GM21390 (cell line): Measurements from ENCODE around the gene SCAMP2.

Experiments used
- ATAC-seq: cut with Tn5 transposase; IDR thresholded peaks from one replicate; pipeline ENCODE4 v1.9.1; 2021; ENCODE audit not compliant: unreplicated experiment

SCAMP2 gene

DNA sequence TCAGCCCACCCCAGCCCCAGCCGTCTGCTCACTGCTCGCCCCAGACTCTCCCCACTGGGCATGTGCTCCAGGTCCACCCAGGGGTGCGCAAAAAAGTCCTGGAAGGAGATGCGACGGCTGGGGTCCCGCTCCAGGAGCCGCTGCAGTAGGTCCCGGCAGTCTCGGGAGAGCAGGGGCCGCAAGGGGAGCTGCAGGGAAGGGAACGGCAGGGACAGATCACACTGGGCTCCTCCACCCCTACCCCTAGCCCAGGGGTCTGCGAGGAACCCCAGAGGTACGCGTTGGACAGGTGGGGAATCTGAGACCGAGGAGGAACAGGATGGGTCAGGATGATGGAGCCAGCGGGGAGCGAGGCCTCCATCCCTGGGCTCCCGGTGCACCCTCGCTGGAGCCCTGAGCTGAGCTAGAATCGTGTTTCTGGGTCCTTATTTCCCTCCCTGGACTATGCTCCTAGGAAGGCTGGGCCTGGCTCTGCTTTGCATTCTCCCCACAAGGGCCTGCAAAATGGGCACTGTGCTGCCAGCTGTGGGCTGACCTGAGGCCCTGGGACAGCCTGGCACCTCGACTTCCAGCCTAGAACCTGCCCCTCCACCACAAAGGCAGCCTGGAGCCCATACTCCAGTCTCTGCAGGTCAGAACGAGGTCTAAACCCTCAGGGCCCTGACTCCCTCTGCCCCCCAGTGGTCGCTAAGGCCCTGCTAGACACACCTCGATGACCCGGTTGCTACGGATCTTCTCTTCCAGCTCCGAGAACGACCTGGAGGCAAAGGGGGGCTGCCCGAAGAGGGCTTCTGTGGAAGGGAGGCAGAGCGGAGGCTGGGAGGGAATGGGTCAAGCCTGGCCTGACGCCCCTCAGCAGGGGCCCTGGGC is 33.4 kb downstream of the SCAMP2 start:
- no peak for ATAC-seq

DNA sequence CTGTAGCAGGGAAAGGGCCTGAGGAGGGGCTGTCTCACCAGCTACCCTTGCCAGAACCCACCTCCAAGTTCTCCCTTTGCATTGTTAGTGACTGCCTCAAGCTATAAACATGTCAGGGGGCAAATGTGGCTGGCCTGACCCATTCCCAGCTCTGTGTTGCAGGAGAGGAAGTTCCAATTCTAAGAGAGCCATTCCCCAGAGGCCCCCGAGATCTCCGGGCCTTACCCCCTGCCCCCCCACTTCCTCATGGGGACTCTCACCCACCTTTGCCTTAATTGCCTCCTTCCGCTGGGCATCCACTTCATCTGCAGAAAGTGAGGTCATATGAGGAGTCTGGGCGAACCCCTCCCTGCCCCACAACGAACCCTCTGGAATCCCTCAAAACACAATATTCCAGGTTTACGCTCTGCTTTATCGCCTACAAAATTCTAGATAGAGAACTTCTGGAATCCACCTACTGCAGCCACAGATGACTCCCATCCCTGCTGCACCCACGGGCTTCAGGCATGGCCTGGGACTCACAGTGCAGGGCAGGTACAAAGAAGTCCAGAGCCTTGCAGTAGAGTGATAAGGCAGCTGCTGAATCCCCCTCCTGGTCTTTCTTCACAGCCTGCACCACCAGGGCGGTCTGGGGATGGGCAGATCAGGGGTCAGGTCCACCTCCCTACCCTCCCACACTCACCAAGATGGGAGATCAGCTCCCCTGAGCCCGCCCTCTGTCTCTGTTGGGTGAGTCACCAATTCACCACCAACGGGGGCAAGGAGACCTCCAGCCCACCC is 34.2 kb downstream of the SCAMP2 start:
- ATAC-seq = no peak

DNA sequence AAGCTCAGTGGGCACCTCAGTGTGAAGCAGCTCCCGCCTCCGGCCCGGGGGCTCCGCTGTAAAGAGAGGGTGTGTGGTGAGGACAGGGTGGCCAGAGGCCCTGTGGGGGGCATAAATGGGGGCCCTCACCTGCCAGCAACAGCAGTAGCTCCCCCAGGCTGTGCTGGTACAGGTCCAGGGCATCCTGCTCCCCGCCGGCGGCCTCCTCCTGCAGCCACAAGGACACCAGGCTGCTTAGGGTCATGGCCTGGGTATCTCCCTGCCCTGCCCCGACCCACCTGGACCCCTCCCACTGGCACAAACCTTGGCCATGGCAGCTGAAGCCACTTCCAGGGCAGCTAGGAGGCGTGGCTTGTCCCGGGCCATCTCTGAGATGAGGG is 35.0 kb downstream of the SCAMP2 start:
- ATAC-seq = no peak

DNA sequence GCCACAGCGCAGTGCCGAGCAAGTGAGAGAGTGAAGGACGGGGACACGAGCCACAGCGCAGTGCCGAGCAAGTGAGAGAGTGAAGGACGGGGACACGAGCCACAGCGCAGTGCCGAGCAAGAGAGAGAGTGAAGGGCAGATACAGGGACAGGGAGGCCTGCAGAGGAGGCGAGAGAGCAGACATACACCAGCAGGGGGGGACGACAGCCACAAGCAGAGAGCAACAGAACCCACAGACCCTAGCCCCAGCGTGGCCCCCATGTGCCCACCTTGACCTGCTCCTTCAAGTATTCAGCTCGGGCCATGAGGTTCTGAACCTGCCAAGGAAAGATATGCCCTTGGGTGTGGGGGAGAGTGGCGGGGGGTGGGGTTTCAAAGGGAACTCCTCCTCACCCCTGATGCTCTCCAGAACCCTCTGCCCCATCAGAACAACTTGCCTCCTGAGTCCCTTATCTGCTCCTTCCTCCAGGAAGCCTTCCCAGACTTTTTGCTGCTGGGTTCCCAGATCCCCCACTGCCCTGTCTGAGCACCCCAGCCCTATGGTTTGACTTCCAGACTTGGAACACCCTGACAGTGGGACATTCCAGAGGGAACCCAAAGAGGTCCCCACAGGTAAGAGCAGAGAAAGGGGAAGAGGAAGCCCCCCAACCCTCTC is 35.6 kb downstream of the SCAMP2 start:
- no peak for ATAC-seq

DNA sequence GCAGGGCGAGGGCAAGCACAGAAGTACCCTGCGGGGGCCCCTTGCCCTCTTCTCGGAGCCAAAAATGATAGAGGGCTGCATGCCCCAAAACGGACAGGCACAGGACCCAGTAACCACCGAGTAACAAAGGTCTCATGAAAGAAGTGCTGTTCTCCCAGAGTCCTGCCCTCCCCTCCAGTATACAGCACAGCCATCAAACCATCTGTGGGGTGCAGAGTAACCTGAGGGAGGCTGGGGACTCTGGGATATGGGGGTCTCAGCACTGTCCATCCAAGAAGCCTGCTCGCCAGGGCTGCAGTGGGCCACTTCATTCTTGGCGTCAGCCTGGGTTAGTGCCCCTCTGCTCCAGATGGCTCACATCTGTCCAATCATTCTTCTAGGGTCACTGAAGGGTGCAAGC is 36.3 kb downstream of the SCAMP2 start:
- ATAC-seq = no peak

DNA sequence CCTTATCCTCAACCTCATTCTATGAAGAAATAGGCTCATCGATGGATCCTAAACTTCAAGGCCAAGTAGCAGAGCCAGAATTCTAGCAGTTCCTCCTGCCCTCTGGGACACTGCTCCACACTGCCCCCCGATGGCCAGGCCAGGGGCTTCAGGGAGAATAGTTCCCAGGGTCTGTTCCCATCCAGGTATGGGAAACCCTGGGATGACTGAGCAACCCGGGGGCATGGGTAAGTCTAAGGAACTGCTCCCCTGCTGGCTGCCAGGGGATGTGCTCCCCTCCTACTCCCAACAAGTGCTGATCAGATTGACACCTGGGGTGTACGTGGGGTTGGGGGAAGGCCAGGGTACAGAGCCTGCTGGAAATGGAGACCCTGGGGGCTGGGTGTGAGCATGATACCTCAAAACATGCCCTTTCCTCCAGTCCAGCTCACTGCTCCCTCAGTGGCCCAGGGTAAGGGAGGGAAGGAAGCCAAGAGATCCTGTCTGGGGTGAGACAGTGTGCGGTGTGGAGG is 37.8 kb downstream of the SCAMP2 start:
- ATAC-seq = no peak

DNA sequence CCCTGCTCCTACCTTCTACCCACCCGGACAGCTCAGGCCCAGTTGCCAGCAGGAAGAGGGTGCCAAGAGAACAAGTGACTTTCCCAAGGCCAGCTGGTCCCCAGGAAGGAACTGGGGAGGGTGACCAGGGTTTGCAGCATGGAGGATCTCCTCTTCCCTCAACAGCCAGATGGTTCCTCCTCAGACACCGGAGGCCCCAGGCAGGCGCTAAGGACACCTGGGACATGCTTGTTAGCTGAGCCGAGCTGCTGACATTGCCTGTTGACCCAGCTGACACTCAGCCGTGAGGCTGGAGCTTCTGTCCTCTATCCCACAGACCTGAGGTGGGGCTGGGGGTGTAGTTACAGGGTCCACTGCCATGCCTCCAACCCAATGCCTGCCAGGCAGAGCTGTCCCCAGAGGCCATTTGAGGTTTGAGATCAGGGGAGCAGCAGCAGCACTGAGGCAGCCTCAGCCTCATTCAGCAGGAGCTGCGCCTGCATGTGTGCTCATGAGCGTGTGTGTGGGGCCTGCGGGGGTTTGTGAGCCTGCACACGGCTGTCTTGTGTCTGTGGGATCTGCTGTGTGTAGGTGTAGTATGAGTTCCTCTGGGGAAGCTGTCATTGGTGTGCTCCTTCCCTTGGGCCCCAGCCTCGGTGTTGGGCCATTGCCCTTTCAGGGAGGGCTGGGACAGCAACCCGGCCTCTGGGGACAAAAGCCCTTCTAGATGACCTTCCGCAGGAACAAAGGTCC is 39.6 kb downstream of the SCAMP2 start:
- ATAC-seq = no peak

DNA sequence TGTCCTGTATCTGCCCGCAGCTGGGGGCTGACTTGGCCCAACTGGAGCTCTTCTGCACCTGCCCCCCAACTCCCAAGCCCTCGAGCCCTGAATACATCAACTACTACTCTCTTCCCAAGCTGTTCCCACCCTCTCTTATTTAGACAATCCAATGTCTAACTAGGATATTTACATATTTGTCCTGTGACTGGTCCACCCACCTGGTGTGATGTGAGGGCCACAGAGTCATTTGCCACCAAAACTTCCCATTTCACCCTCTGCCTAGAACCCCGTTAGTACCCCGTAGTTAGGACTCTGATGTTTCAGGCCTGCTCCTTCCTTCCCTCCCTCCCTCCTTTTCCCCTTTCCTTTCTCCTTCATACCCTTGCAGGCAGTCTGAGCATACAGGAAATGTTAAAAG is 40.3 kb downstream of the SCAMP2 start:
- ATAC-seq = no peak

DNA sequence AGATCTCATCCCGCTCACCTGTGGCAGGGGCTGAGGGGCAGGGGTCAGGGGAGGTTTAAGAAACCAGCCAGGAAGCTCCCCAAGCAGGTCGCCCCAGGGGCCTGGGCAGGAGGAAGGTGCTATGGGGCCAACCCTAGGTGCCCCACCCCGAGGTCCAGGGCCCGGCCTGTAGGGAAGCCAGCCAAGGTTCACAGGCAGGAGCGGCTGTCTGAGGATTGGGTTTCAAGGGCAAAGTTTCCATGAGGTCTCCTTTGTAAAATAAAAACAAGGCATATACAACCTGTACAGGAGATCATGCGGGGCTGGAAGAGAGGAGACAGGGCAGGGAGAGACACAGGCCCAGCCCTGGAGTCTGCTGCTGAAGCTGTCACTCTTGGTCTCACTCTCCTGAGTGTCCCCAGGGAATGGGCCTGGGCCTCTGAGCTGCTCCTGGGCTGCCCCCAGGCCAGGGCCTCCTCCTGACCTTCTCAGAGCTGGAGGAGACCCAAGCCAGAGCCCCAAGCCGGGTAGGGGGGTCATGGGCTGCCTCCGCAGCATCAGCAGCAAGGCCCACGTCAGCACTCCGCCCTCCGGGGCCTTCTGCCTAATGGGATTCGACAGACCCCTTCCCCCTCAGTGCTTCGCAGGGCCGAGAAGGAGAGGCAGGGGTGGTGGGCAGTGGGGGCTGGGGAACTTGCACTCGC is 41.2 kb downstream of the SCAMP2 start:
- no peak for ATAC-seq

DNA sequence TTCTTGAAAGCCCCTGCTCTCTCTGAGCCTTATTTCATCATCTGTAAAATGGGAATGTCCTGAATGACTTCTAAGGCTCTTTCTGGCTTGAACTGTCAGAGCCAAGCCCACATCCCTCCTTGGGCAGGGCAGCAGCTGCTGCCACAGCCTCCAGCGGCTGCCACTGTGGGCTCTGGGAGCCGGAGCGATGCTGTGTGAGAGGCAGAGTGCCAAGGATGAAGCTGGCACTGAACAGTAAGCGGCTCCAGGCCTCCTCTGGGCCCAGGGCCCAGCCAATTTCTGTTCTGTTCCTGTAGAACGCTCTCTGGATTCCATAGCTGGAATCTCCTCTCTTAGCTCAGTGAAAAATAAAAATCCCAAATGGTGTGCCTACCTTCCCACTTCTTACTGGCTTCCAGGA is 42.3 kb downstream of the SCAMP2 start:
- no peak for ATAC-seq

DNA sequence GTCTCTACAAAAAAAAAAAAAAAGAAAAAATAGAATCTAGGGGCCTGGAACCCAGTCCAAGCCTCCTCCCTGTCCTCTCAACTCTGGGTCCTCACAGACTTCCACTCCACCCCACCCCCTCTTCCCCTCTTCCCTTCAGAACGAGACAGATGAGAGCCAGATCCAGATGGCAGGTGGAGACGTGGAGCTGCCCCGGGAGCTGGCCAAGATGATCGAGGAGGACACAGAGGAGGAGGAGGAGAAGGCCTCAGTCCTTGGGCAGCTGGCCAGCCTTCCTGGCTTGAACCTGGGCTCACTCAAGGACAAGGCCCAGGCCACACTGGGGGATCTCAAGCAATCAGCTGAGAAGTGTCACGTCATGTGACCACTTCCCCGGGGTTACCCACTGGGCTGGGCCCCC is 43.2 kb downstream of the SCAMP2 start:
- no peak for ATAC-seq

DNA sequence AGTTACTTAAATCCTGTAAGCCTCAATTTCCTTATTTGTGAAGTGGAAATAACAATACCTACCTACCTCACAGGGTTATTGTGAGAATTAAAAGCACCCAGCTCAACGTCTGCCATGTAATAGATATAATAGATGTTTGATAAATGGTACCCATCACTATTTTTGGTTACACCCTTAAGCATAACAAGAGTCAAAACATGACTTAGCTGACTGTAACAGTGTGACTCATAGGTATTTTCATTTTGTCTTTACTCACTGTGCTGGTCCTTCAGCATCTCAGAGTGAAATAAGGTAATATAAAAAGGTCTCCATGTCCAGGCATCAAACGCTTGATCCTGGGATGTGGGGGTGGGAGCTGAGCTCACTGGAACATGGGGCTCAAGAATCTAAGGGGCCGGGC is 43.7 kb downstream of the SCAMP2 start:
- no peak for ATAC-seq

DNA sequence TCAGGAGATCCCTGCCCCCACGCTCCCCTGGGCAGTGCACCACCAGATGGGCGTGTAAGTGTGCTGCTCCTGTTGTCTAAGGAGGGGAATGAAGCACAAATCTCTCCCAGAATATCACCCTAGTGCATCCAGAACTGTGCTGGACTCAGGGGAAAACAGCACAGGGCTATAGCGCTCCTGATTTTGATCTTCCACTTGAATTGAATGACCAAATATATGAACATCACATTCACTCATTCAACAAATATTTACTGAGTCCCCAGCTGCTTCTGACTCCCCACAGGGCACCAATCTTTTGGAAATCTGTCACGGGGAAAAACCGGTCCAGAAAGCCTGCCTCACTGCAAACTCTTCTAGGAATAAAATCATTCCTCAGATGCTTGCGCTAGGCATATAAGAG is 44.3 kb downstream of the SCAMP2 start:
- ATAC-seq = no peak

DNA sequence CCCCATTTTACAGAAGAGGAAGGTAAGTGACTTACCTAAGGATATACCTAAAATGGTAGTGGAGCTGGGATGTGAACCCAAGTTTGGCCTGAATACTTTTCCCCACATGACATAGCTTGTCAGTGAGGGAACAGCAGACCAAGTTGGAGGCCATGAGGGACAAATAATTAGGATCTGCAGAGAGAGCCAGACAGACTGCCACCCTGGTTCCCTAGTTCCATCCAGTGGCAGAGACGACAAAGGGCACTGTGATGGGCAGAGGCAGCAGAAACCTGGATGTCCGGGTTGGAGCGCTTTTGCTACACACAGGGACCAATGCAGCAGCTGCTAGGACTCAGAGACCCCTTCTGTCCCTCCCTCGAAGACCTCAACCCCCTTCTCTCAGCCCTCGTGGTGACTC is 45.6 kb downstream of the SCAMP2 start:
- ATAC-seq = no peak

DNA sequence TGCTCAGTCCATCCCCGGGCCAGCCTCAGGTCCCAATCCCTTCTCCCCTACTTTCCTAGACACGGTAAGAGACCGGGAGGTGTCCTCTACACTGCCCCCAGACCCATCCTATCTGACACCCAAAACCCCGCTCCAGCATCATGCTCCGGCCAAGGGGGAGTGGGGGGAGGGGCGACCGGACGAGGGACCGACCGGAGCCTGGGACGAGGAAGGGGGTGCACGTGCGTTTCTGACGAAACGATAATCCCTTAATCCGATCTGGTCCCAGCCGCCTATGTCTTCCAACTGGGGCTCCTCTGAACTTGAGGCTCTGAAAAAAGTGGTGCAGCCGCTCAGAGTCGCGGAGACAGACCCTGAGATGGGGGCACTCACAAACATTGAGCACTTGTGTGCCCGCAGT is 46.2 kb downstream of the SCAMP2 start:
- ATAC-seq = no peak

DNA sequence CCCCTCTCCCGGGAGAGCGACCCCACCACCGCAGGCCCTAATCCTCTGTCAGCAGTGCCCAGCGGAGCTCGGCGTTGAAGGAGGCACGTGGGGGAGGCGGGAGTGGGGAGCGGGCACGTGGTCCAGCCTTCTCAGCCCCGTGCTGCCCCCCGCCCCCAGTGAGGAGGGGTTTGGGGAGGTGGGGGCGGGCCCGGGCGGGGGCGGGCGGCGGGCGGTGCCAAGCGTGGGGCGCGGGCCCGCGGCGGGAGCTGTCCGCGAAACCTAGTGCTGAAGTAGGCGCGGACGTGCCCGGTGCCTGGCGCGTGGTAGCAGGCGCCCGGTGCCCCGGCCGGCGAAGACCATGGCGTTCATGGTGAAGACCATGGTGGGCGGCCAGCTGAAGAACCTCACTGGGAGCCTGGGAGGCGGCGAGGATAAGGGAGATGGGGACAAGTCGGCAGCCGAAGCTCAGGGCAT is 46.8 kb downstream of the SCAMP2 start, which contains the start of gene CPLX3:
Gene CPLX3, plus strand, starts transcription at position 264 of the 456 bp plus-strand sequence. Its CDS starts 77 bp downstream, at position 341.
- no peak for ATAC-seq

DNA sequence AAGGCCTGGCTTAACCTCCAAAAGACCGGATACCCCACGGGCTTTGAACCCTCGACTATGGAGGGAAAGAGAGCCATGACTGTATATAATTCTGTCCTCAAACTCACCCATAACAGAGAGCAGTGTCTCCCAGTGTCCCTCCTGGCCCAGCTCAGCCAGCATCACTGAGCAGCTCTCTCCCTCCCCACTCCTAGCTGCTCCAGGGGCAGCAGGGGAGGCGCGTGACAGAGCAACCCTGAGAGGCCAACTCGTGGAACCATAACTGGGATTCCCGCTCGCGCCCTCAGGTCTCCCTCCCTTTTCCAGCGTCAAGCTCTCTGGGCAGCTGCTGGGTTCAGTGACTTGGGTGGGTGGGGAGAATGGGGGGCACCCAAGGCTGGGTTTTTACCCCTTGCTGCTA is 47.3 kb downstream of the SCAMP2 start:
- no peak for ATAC-seq

DNA sequence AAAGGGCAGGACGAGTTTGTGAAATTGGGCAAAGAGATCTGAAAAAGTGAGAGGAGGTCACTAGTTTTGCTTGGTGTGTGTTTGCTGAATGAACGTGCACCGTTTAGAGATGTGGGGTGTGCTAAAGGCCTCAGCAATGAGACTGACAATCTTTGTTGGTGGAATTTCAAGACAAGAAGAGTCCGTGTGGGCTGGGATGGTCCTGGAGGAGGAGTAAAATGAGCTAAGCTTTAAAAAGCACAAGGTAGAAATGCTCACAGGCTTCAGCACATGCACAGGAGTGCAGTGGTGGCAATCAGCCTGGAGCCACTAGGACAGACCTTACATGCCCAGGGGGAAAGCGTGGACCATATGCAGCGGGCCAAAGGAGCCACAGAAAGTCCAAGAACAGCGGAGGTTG is 48.2 kb downstream of the SCAMP2 start:
- no peak for ATAC-seq

DNA sequence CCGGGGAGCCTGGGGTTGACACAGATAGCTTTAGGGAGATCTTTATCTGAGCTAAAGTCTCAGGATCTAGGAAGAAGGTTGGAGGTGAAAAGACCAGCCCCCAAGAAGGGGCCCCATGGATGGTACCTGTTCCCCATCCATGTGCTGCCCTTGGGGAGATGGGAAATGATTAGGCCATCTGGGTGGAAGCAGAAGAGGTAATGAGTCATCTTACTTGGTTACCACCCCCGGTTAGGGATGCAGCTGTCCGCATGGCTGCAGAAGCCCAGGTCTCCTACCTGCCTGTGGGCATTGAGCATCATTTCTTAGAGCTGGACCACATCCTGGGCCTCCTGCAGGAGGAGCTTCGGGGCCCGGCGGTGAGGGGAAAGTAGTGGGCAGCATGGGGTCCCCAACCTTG is 49.8 kb downstream of the SCAMP2 start:
- ATAC-seq = no peak

DNA sequence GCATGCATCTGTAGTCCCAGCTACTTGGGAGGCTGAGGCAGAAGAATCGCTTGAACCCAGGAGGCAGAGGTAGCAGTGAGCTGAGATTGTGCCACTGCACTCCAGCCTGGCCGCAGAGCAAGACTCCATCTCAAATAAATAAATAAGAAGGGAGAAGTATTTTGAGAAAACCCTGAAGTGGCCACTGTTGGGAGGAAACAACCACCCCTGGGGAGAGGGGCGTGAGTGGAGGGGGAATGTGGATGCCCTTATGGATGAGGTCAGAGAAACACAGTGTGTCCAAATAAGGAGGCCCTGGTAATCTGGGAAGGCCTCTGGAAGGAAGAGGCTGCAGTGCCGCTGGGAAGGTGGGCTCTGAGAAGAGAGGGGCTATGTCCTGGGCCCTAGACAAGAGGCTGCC is 50.9 kb downstream of the SCAMP2 start:
- no peak for ATAC-seq
